Measurements from ENCODE around the gene OARD1. TPM values are rescaled to one million over a fixed set of nuclear protein-coding genes. Genes with fewer than 3 reads are reported as not detected.
A peak's percentile ranks its signal among the peaks of the same experiment; 100 is the strongest.

The OARD1 gene
- total and polyA plus RNA-seq, 2 donors (not counting 1 experiment from before 2014, with no cell fraction given) = 9.6 to 52.5 TPM

GRCh38 chr6:41032830-41033229, 39.3 kb downstream of the OARD1 start:
- Histone ChIP-seq H3K79me2 (ENCODE audit: control insufficient read depth, insufficient read depth, low read length) (no peaks in the 10 kb centered on the region), H3K27ac (ENCODE audit: low read length in 2 of 2) (no peak overlapping the region), H3K36me3 (replicated peaks in 1 of 2; ENCODE audit: control extremely low read depth in 1 of 2, control insufficient read depth in 1 of 2, extremely low read depth in 1 of 2, insufficient read depth in 2 of 2, low read length in 1 of 2) (no peaks in the 10 kb centered on the region), H3K9ac (ENCODE audit: low read length) (no peak overlapping the region), H3K4me3 (ENCODE audit: control extremely low read depth in 1 of 5, extremely low read depth in 1 of 5, insufficient read depth in 1 of 5, low read depth in 2 of 5, low read length in 4 of 5) (no peak overlapping the region), H3K9me3 (ENCODE audit: control extremely low read depth in 1 of 3, control insufficient read depth in 2 of 3, insufficient read depth in 1 of 3, low read length in 2 of 3) (no peaks in the 10 kb centered on the region), H3K4me2 (replicated peaks; ENCODE audit: low read depth, low read length, poor library complexity, severe bottlenecking) (no peak overlapping the region), H3K27me3 (replicated peaks in 1 of 4; ENCODE audit: control extremely low read depth in 1 of 4, control insufficient read depth in 3 of 4, insufficient read depth in 4 of 4, low read length in 3 of 4) (no peaks in the 10 kb centered on the region), H4K20me1 (ENCODE audit: control insufficient read depth, insufficient read depth, low read length, poor library complexity, severe bottlenecking) (no peaks in the 10 kb centered on the region), H3K4me1 (ENCODE audit: control insufficient read depth in 2 of 2, insufficient read depth in 2 of 2, low read length in 2 of 2) (peaks cover 11 to 15% of the 10 kb centered on the region in 2 donors), H2AFZ (ENCODE audit: insufficient read depth, low read depth, low read length, poor library complexity, severe bottlenecking) (no peak overlapping the region)
- H3K4me1 Mint-ChIP-seq = peaks cover 15% of the 10 kb centered on the region
- H3K27ac Mint-ChIP-seq = no peak overlapping the region
- no peaks in the 10 kb centered on the region for H3K9me3 Mint-ChIP-seq (ENCODE audit: insufficient read depth)
- intact Hi-C loops (cut with micrococcal nuclease) = no loop called here
- DNase-seq (no peak), ATAC-seq (ENCODE audit: low read depth) (no peak)
- 94% methylated on average over 14 of the region's 15 CpGs for WGBS (ENCODE audit: insufficient coverage)
- no peak overlapping the region for H3K4me3 Mint-ChIP-seq
- POLR2A ChIA-PET = no interaction called here
- CTCF ChIA-PET = no interaction called here
- no peaks in the 10 kb centered on the region for H3K27me3 Mint-ChIP-seq
- TF ChIP-seq CTCF (IDR thresholded peaks at IDR 0.05) (no peak), EZH2 (IDR thresholded peaks at IDR 0.05; ENCODE audit: borderline replicate concordance, insufficient read depth, low read depth, low read length, poor library complexity, severe bottlenecking) (no peak)

GRCh38 chr6:41028561-41029412, 43.4 kb downstream of the OARD1 start:
- peak overlapping the region; percentile 51 for H3K27ac Mint-ChIP-seq
- H3K4me3 Mint-ChIP-seq = peak overlapping the region; percentile 88
- POLR2A ChIA-PET = interaction anchor here (0.5 kb wide), 1 partner anchor 1726 kb away, joined by 4 read pairs; no protein-coding TSS in a partner anchor
- intact Hi-C loops (cut with micrococcal nuclease) = loop anchor here (1.0 to 10.0 kb wide), 3 partner anchors 22 to 1666 kb away; no protein-coding TSS in a partner anchor
- Histone ChIP-seq H3K27ac (ENCODE audit: low read length in 2 of 2) (peak overlapping the region in 1 of 2 donors; percentile 63), H3K36me3 (replicated peaks in 1 of 2; ENCODE audit: control extremely low read depth in 1 of 2, control insufficient read depth in 1 of 2, extremely low read depth in 1 of 2, insufficient read depth in 2 of 2, low read length in 1 of 2) (no peaks in the 10 kb centered on the region), H2AFZ (ENCODE audit: insufficient read depth, low read depth, low read length, poor library complexity, severe bottlenecking) (peak overlapping the region; percentile 93), H3K79me2 (ENCODE audit: control insufficient read depth, insufficient read depth, low read length) (no peaks in the 10 kb centered on the region), H3K4me3 (ENCODE audit: control extremely low read depth in 1 of 5, extremely low read depth in 1 of 5, insufficient read depth in 1 of 5, low read depth in 2 of 5, low read length in 4 of 5) (peak overlapping the region in 4 of 5 experiments; percentile 46 to 73 (median 66)), H3K9me3 (ENCODE audit: control extremely low read depth in 1 of 3, control insufficient read depth in 2 of 3, insufficient read depth in 1 of 3, low read length in 2 of 3) (no peaks in the 10 kb centered on the region), H3K4me1 (ENCODE audit: control insufficient read depth in 2 of 2, insufficient read depth in 2 of 2, low read length in 2 of 2) (peaks cover 20 to 23% of the 10 kb centered on the region in 2 donors), H4K20me1 (ENCODE audit: control insufficient read depth, insufficient read depth, low read length, poor library complexity, severe bottlenecking) (no peaks in the 10 kb centered on the region), H3K27me3 (replicated peaks in 1 of 4; ENCODE audit: control extremely low read depth in 1 of 4, control insufficient read depth in 3 of 4, insufficient read depth in 4 of 4, low read length in 3 of 4) (no peaks in the 10 kb centered on the region), H3K4me2 (replicated peaks; ENCODE audit: low read depth, low read length, poor library complexity, severe bottlenecking) (peak overlapping the region; percentile 87), H3K9ac (ENCODE audit: low read length) (peak overlapping the region; percentile 78)
- ATAC-seq (ENCODE audit: low read depth) (peak; percentile 32), DNase-seq (no peak)
- 44% methylated on average over 10 of the region's 13 CpGs for WGBS (ENCODE audit: insufficient coverage)
- H3K27me3 Mint-ChIP-seq = no peaks in the 10 kb centered on the region
- H3K9me3 Mint-ChIP-seq (ENCODE audit: insufficient read depth) = no peaks in the 10 kb centered on the region
- CTCF ChIA-PET = interaction anchor here (0.7 to 5.9 kb wide), 20 partner anchors 8 to 1681 kb away, joined by 3 to 35 read pairs (median 8); partner anchors contain the start of genes NFYA, OARD1, TSPO2 and UNC5CL
- peaks cover 24% of the 10 kb centered on the region for H3K4me1 Mint-ChIP-seq
- TF ChIP-seq EZH2 (IDR thresholded peaks at IDR 0.05; ENCODE audit: borderline replicate concordance, insufficient read depth, low read depth, low read length, poor library complexity, severe bottlenecking) = no peak
- no peak for TF ChIP-seq CTCF (IDR thresholded peaks at IDR 0.05)

Data from B cell (primary cell).